Measurements from ENCODE around the gene C11orf86.
"Not testable (repeated sequence)": the region's sequence is repeated elsewhere in the genome, so short reads cannot be mapped to it uniquely, and the experiment has no call there.

C11orf86 gene

GRCh38 chr11:66985508-66986177 lies 10.5 kb downstream of the C11orf86 start:
- intact Hi-C loops (cut with DNase I), result no loop called here
- peak in 1 of 42 donors; percentile 19 for DNase-seq

GRCh38 chr11:66986178-66986545 lies 11.1 kb downstream of the C11orf86 start:
- no peak for DNase-seq
- intact Hi-C loops (cut with DNase I), result no loop called here

GRCh38 chr11:66987158-66987620 lies 12.1 kb downstream of the C11orf86 start:
- no peak for DNase-seq

GRCh38 chr11:66987924-66988637 lies 13.0 kb downstream of the C11orf86 start:
- no peak for DNase-seq
- intact Hi-C loops (cut with DNase I), result no loop called here

More at GRCh38 chr11:66987158-66987620, 12.1 kb downstream of the C11orf86 start:
- intact Hi-C loops (cut with DNase I), result no loop called here

- DNase-seq; intact Hi-C loops (cut with DNase I): not testable (repeated sequence)
Measured at GRCh38 chr11:66988741-66989140, 13.6 kb downstream of the C11orf86 start.

- intact Hi-C loops (cut with DNase I); DNase-seq: not testable (repeated sequence)
Measured at GRCh38 chr11:66989360-66989759, 14.3 kb downstream of the C11orf86 start.

GRCh38 chr11:66992041-66992440 lies 16.9 kb downstream of the C11orf86 start:
- intact Hi-C loops (cut with DNase I), result no loop called here
- DNase-seq, result no peak

GRCh38 chr11:66996609-66997273 lies 21.6 kb downstream of the C11orf86 start:
- intact Hi-C loops (cut with DNase I), result no loop called here
- no peak for DNase-seq

GRCh38 chr11:66999555-66999954 lies 24.5 kb downstream of the C11orf86 start:
- DNase-seq, result no peak
- intact Hi-C loops (cut with DNase I), result no loop called here

GRCh38 chr11:67001332-67001731 lies 26.2 kb downstream of the C11orf86 start:
- no peak for DNase-seq

GRCh38 chr11:67002297-67002913 lies 27.3 kb downstream of the C11orf86 start:
- intact Hi-C loops (cut with DNase I), result no loop called here
- DNase-seq, result no peak

More at GRCh38 chr11:67001332-67001731, 26.2 kb downstream of the C11orf86 start:
- intact Hi-C loops (cut with DNase I), result no loop called here

- intact Hi-C loops (cut with DNase I), result no loop called here
- no peak for DNase-seq
Measured at GRCh38 chr11:67002921-67003411, 27.9 kb downstream of the C11orf86 start.

- intact Hi-C loops (cut with DNase I); DNase-seq: not testable (repeated sequence)
Measured at GRCh38 chr11:67005200-67005599, 30.1 kb downstream of the C11orf86 start.

- peak; percentile 9 to 88 (median 64) for DNase-seq
Measured at GRCh38 chr11:67006029-67006884, 31.2 kb downstream of the C11orf86 start.

GRCh38 chr11:67007126-67007525 lies 32.0 kb downstream of the C11orf86 start:
- intact Hi-C loops (cut with DNase I), result no loop called here
- DNase-seq, result no peak

More at GRCh38 chr11:67006029-67006884, 31.2 kb downstream of the C11orf86 start:
- intact Hi-C loops (cut with DNase I), result no loop called here

GRCh38 chr11:67010296-67010905 lies 35.3 kb downstream of the C11orf86 start:
- no peak for DNase-seq
- intact Hi-C loops (cut with DNase I), result no loop called here

GRCh38 chr11:67013511-67014045 lies 38.5 kb downstream of the C11orf86 start:
- no peak for DNase-seq

GRCh38 chr11:67014343-67014742 lies 39.2 kb downstream of the C11orf86 start:
- intact Hi-C loops (cut with DNase I), result no loop called here
- DNase-seq, result no peak

More at GRCh38 chr11:67013511-67014045, 38.5 kb downstream of the C11orf86 start:
- intact Hi-C loops (cut with DNase I), result no loop called here

Measured in head of caudate nucleus (tissue), 42 donors.